ENCODE data around the gene FERMT2. TPM values are rescaled to one million over a fixed set of nuclear protein-coding genes. Genes with fewer than 3 reads are reported as not detected.

FERMT2 gene
- polyA plus RNA-seq, 6 donors from 2014 or later = not detected

DNA sequence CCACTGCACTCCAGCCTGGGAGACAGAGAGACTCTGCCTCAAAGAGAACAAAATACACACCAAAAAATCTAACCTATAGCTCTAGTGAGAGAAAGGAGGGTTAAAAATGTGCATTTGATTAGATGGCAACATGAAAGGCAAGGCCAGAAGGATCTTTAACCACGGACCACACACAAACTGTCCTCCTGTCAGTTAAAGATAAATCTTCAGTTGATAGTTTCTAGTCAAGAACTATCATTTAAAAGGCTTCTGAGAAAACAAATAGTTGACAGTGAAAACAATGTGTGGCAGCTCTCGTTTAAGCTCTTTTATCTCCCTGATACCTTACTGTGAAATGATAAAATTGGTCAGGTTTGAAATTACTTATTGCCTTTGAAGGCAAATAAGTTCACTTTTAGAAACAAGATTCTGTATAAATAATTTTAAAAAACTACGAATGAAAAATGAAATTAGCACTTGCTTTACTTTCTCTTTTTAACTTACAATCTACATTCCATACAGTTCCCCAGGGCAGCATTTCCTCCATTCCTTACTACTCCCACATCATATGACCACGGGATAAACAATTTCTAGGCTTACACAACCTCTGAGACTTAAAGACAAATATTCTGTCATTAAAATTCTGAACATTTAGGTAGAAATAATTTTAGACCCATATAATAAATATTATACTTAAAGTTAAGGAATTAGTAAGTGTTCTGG is 88.1 kb downstream of the FERMT2 start:
- no peaks in the 10 kb centered on the region for H3K36me3 Mint-ChIP-seq
- DNase-seq = no peak
- no peak overlapping the region for H3K27ac Mint-ChIP-seq
- ATAC-seq (ENCODE audit: low read depth in 2 of 2) = no peak
- no peaks in the 10 kb centered on the region for H3K9me3 Mint-ChIP-seq
- H3K4me3 Mint-ChIP-seq = no peak overlapping the region
- H3K27me3 Mint-ChIP-seq = no peaks in the 10 kb centered on the region
- H3K4me1 Mint-ChIP-seq = no peaks in the 10 kb centered on the region

DNA sequence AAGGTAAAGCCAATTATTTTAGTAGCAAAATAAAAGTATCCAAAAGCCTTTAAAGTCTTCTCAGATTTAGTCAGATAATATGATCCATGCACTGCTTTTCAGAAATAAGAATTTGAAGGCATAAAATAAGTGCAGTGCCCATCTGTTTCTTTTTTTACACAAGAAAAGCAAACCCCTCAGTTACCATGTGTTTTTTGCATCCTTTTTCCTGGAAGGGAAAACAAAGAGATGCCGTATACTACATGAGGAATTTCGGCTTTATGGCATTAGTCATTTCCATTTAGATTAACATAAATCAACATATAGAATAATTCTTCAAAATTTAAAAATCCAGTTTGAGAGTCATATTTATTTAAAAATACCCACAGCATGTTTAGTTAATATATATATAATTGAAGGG is 89.4 kb downstream of the FERMT2 start:
- DNase-seq (no peak), ATAC-seq (ENCODE audit: low read depth in 2 of 2) (no peak)
- no peaks in the 10 kb centered on the region for H3K36me3 Mint-ChIP-seq
- H3K27me3 Mint-ChIP-seq = no peaks in the 10 kb centered on the region
- no peak overlapping the region for H3K27ac Mint-ChIP-seq
- H3K9me3 Mint-ChIP-seq = no peaks in the 10 kb centered on the region
- no peak overlapping the region for H3K4me3 Mint-ChIP-seq
- H3K4me1 Mint-ChIP-seq = no peaks in the 10 kb centered on the region

DNA sequence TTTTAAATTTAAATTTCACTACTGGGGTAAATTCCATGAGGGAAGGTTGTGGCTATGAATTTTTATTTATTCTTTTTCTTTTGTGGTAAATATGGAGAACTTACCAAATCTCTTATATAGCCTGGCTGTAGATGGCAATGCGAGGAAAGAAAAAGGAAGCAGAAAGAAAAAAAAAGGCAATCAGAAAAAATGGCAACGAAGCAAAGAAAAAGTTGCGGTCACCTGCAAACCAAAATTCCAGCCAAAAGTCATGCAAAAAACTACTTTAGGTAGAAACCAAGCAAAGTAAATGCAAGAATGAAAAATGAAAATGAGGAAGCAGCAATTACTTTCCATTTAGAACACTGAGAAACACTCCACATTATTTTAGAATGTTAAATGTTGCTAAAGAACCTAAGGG is 89.9 kb downstream of the FERMT2 start:
- ATAC-seq (ENCODE audit: low read depth in 2 of 2) (no peak), DNase-seq (no peak)
- H3K36me3 Mint-ChIP-seq = no peaks in the 10 kb centered on the region
- no peaks in the 10 kb centered on the region for H3K27me3 Mint-ChIP-seq
- no peak overlapping the region for H3K4me3 Mint-ChIP-seq
- no peaks in the 10 kb centered on the region for H3K4me1 Mint-ChIP-seq
- no peaks in the 10 kb centered on the region for H3K9me3 Mint-ChIP-seq
- H3K27ac Mint-ChIP-seq = no peak overlapping the region

DNA sequence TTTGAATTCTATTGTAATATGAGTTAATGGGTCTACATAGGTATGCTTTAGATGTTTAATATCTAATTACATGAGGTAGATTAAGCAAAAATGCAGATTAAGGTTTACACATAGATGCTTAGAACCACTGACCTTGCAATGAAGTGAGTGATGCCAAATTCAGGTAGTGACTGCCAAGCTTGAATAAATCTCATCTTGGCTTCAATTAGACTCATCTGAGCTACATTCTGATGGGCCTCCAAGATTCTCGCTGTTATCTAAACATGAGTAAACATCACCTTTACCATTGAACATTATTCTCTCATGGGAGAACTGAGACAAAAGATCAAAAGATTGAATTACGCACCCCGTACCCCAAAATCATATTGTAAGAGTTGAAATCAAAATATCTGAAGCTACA is 90.6 kb downstream of the FERMT2 start:
- Mint-ChIP-seq H3K4me3 (no peak overlapping the region), H3K27ac (peak overlapping the region in 1 of 6 donors; percentile 11), H3K9me3 (no peaks in the 10 kb centered on the region), H3K36me3 (no peaks in the 10 kb centered on the region), H3K4me1 (no peaks in the 10 kb centered on the region), H3K27me3 (no peaks in the 10 kb centered on the region)
- no peak for DNase-seq
- ATAC-seq (ENCODE audit: low read depth in 2 of 2) = no peak

DNA sequence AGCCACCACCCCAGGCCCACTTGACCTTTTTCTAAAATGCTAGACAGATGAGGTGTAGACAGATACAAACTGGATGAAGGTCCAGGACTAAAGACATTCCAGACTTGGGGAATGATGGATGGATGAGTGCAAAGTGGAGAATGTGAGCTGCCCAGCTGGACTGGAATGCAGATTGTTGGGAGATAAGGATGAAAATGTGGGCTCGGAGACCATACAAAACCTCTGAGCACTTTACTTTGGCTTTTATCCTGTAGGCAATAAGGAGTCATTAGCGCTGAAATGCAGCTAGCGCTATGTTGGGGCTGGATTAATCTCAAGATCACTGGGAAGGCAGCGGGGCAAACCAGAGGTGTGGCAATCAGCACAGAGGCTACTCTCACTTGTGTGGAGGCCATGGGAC is 94.7 kb downstream of the FERMT2 start:
- no peaks in the 10 kb centered on the region for H3K27me3 Mint-ChIP-seq
- DNase-seq (no peak), ATAC-seq (ENCODE audit: low read depth in 2 of 2) (no peak)
- H3K4me1 Mint-ChIP-seq = no peaks in the 10 kb centered on the region
- H3K4me3 Mint-ChIP-seq = no peak overlapping the region
- peaks cover 0 to 2% (median 0%) of the 10 kb centered on the region in 7 donors for H3K9me3 Mint-ChIP-seq
- no peak overlapping the region for H3K27ac Mint-ChIP-seq
- no peaks in the 10 kb centered on the region for H3K36me3 Mint-ChIP-seq

DNA sequence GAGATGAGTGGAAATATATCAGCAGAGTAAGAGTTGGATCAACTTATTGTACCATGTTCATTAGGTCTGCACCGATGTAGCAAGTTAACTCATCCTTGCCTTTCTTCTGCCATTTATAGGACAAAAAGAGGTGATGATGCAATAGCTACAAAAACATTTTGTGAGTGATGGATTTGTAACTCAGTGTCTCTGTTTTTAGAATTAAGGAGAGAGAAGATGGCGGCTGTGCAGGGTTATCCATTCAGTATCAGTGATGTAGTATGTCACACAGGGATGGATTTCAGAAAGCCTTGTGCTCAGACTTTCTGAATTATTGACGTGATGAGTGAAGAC is 97.4 kb downstream of the FERMT2 start:
- Mint-ChIP-seq H3K27me3 (no peaks in the 10 kb centered on the region), H3K9me3 (peaks cover 0 to 2% (median 0%) of the 10 kb centered on the region in 7 donors), H3K36me3 (no peaks in the 10 kb centered on the region), H3K4me3 (no peak overlapping the region), H3K27ac (peak overlapping the region in 1 of 6 donors; percentile 55), H3K4me1 (no peaks in the 10 kb centered on the region)
- DNase-seq = no peak
- ATAC-seq (ENCODE audit: low read depth in 2 of 2) = no peak

DNA sequence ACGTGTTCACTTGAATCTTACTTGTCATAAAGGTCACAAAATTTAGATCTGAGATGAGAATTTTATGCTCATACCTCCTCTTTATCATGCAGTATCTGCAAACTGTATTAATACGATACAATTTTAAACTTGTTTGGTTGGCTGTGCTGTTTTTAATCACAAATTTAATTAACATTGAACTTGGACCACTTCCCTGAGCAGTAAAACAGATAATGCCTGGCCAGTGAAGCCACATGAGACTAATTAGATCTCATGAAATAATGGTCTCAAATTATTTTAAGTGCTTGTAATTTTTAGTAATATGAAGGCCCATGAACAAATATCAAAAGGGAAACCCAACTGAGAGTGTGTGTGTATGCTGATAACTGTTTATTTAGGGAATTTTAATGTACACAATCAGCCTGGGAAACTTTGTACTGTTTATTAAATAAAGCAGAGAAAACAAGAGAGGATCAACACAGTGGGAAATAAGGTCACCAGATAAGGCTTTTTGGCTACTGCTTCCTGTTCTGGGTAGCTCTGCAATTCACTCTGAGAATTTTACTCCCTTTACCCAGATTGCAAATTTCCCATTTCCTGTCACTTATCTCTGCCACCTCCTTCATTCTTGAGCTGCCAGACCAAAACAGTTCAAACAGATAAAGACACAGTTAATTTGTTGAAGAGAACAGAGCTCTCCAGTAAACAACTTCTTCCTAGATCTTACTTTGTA is 97.9 kb downstream of the FERMT2 start:
- no peak overlapping the region for H3K4me3 Mint-ChIP-seq
- ATAC-seq (ENCODE audit: low read depth in 2 of 2) (no peak), DNase-seq (no peak)
- peaks cover 0 to 2% (median 0%) of the 10 kb centered on the region in 7 donors for H3K9me3 Mint-ChIP-seq
- H3K4me1 Mint-ChIP-seq = no peaks in the 10 kb centered on the region
- no peaks in the 10 kb centered on the region for H3K27me3 Mint-ChIP-seq
- no peak overlapping the region for H3K27ac Mint-ChIP-seq
- H3K36me3 Mint-ChIP-seq = no peaks in the 10 kb centered on the region

DNA sequence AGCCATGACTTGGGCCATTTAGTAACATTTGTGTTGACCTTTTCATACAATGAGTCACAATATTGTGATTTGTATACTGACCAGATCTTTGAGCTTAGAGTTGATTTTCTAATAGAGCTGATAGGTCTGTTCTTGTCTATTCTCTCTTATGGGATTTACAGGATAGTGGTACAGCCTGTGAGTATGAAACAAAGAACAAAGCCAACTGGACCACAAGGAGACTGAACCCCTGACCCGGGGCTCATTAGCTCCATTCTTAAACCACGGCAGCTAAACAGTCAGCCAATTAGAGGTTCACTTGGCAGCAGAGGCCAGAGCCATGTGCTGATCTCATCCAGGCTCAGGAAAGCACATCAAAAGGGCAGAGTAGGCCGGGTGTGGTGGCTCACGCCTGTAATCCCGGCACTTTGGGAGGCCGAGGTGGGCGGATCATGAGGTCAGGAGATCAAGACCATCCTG is 100.4 kb downstream of the FERMT2 start:
- Mint-ChIP-seq H3K36me3 (no peaks in the 10 kb centered on the region), H3K27ac (no peak overlapping the region), H3K4me3 (no peak overlapping the region), H3K9me3 (peaks cover 0 to 2% (median 0%) of the 10 kb centered on the region in 7 donors), H3K27me3 (no peaks in the 10 kb centered on the region), H3K4me1 (no peaks in the 10 kb centered on the region)
- DNase-seq (no peak), ATAC-seq (ENCODE audit: low read depth in 2 of 2) (no peak)

DNA sequence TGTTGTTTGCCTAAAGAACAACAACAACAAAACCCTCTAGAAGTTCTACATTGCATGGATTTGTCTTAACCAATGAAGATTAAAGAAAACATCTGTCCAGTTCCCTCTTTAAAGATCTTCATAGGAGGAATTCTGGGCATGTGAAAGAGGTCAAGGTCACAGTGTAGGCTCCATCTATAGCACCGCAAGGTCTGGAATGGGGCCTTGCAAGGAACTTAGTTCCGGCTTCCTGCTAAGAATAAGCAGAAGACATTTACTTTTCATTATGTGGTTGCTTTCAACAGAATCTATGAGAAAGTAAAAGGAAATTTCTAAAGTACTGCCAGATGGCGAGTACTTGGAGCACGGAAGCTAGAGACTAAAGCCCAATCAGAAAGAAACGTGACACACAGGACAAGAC is 102.2 kb downstream of the FERMT2 start:
- ATAC-seq (ENCODE audit: low read depth in 2 of 2) (no peak), DNase-seq (no peak)
- no peak overlapping the region for H3K27ac Mint-ChIP-seq

DNA sequence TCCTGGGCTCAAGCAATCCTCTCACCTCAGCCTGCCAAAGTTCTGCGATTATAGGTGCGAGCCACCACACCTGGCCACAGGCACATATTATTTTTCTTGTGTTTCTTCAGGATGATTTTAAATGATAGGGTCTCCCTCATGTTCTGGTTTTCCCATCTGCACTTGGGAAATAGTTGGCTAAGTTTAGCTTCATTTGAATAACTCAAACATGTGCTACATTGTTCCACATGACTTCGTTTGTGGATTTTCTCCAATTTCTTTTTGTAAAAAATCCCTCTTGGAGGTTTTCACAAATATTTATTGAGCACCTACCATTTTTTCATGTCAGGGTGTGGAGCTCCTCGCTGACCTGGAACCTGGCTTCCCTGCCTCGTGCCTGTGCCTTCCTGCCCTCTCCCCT is 104.3 kb downstream of the FERMT2 start:
- ATAC-seq (ENCODE audit: low read depth in 2 of 2) = no peak
- Mint-ChIP-seq H3K27ac (peak overlapping the region in 1 of 6 donors; percentile 53), H3K4me1 (no peaks in the 10 kb centered on the region), H3K36me3 (no peaks in the 10 kb centered on the region), H3K27me3 (no peaks in the 10 kb centered on the region), H3K9me3 (no peaks in the 10 kb centered on the region), H3K4me3 (no peak overlapping the region)
- no peak for DNase-seq

More for the DNA sequence above, 102.2 kb downstream of the FERMT2 start:
- peaks cover 0 to 2% (median 0%) of the 10 kb centered on the region in 7 donors for H3K9me3 Mint-ChIP-seq
- no peaks in the 10 kb centered on the region for H3K36me3 Mint-ChIP-seq
- H3K4me1 Mint-ChIP-seq = no peaks in the 10 kb centered on the region
- H3K4me3 Mint-ChIP-seq = no peak overlapping the region
- no peaks in the 10 kb centered on the region for H3K27me3 Mint-ChIP-seq

DNA sequence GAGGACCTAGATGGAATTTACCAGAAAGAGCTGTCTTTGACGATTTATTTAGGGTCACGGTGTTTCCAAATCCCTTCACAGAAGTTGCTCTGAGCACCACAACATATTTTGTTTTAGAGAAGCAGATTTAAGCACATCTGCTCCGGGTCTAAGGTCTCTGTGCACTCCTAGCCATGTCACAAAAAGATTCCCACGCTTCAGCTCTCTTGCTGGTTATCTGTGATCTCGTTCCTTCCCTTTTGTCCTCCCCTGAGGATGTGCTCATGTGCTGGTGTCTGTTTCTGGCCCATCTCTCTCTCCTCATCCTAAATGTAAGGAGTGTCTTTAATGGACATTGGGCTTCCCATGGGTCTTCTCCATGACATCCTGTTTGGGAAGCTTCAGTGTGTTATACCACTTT is 105.8 kb downstream of the FERMT2 start:
- no peaks in the 10 kb centered on the region for H3K36me3 Mint-ChIP-seq

DNA sequence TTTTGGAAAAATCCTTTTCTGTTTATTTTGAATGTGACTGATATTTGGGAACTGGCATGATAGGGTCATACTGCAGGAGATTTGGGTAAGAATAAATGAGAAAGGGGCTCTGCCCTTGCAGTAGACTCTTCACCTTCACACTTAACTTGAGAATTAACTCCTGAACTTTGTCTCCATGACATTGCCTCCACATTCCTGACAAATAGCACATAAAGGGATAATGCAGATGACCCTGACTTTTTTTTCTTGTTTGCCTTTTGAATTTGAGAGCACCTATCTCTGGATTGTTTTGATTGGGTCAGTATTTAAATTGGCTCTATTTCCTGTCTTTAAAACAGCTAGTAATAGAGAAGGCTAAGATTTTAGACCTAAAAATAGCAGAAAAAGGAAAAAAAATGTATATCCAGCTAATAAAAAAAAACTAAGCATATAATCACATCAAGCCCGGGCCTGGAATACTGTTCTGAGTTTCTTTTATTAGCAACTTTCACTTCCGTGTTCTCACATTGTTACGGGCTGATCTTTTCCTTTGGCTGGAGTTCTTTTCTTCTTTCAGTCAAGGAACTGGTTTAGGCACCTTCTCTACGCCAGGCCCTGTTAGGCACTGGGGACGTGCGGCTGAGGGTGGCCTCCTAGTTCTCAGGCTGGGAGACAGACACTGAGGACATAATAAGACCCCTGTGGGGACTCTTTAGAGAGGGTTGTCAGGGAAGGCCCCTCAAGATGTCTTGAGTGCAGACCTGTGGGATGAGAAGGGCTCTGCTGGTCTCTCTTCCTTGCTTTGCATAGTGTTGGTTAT is 106.4 kb downstream of the FERMT2 start:
- DNase-seq (no peak), ATAC-seq (ENCODE audit: low read depth in 2 of 2) (no peak)
- H3K4me1 Mint-ChIP-seq = no peaks in the 10 kb centered on the region
- H3K4me3 Mint-ChIP-seq = no peak overlapping the region
- H3K9me3 Mint-ChIP-seq = no peaks in the 10 kb centered on the region
- no peaks in the 10 kb centered on the region for H3K27me3 Mint-ChIP-seq
- H3K27ac Mint-ChIP-seq = no peak overlapping the region
- no peaks in the 10 kb centered on the region for H3K36me3 Mint-ChIP-seq

More for the DNA sequence above, 105.8 kb downstream of the FERMT2 start:
- ATAC-seq (ENCODE audit: low read depth in 2 of 2) (no peak), DNase-seq (no peak)
- Mint-ChIP-seq H3K9me3 (no peaks in the 10 kb centered on the region), H3K4me1 (no peaks in the 10 kb centered on the region), H3K27me3 (no peaks in the 10 kb centered on the region), H3K4me3 (no peak overlapping the region), H3K27ac (no peak overlapping the region)

DNA sequence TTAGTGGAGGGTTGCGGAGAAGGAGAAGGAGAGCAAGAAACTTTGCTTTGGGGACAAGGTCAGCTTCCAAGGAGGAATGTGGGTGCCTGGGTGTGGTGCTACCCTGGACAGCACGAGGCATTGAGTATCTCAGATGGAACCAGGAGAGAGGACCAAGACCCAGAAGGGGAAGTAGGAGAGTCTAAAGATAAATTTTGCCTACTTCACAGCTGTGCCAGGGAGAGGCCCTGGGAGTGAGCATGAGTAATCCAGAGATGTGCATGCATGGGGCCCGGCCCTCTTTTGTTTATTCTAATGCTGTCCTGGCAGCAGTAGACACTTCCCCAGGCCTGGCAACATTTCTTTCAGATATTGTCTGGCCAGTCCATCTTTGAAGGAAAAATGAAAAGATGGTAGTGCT is 110.0 kb downstream of the FERMT2 start:
- Mint-ChIP-seq H3K4me3 (no peak overlapping the region), H3K9me3 (no peaks in the 10 kb centered on the region), H3K27me3 (no peaks in the 10 kb centered on the region), H3K4me1 (no peaks in the 10 kb centered on the region), H3K27ac (no peak overlapping the region), H3K36me3 (no peaks in the 10 kb centered on the region)
- no peak for ATAC-seq (ENCODE audit: low read depth in 2 of 2)
- DNase-seq = no peak

DNA sequence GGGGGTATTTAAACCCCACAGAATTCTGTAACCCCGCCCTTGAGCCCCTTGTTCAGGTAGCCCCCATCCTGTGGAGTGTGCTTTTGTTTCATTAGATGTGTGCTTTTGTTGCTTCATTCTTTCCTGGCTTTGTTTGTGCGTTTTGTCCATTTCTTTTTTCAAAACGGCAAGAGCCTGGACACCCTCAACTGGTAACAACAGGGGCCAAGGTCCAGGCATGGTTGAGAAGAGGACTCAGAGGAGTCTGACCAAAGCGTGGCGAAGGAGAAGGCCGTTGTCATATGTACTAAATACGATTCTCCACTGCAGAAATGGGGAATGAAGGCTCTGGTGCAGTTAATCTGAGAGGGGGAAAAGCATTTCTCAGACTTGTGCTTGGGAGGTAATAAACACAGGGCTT is 113.4 kb downstream of the FERMT2 start:
- Mint-ChIP-seq H3K27me3 (peaks cover 0 to 8% (median 4%) of the 10 kb centered on the region in 3 donors), H3K27ac (no peak overlapping the region), H3K4me3 (no peak overlapping the region), H3K4me1 (no peaks in the 10 kb centered on the region), H3K36me3 (no peaks in the 10 kb centered on the region), H3K9me3 (no peaks in the 10 kb centered on the region)
- no peak for ATAC-seq (ENCODE audit: low read depth in 2 of 2)
- no peak for DNase-seq

All from naive B cell (primary cell).